ENCODE data around the gene NTRK2.

GRCh38 chr9:84817038-84817437 lies 147.5 kb downstream of the NTRK2 start:
- TF ChIP-seq CTCF (IDR thresholded peaks at IDR 0.05; ENCODE audit: low read length) = no peak
- no peak for TF ChIP-seq EZH2 (IDR thresholded peaks at IDR 0.05; ENCODE audit: borderline replicate concordance, low read length)
